Measurements from ENCODE around the gene S100A14.
A peak's percentile ranks its signal among the peaks of the same experiment; 100 is the strongest.

Gene S100A14

GRCh38 chr1:153638261-153638660 is 22.1 kb upstream of the S100A14 start:
- DNase-seq (ENCODE audit: low read depth): no peak

- DNase-seq (ENCODE audit: low read depth): no peak
These were observed 20.2 kb upstream of the S100A14 start for GRCh38 chr1:153636312-153636711.

GRCh38 chr1:153635872-153636271 is 19.7 kb upstream of the S100A14 start:
- DNase-seq (ENCODE audit: low read depth): no peak

GRCh38 chr1:153633754-153634665 is 17.9 kb upstream of the S100A14 start, which contains the start of gene CHTOP:
CHTOP (plus strand) TSS chr1:153634066; CDS start chr1:153636589, 2,523 bp downstream.
- peak; percentile 93 for DNase-seq (ENCODE audit: low read depth)

GRCh38 chr1:153633161-153633753 is 17.1 kb upstream of the S100A14 start:
- no peak for DNase-seq (ENCODE audit: low read depth)

GRCh38 chr1:153631047-153632022 is 15.2 kb upstream of the S100A14 start:
- DNase-seq (ENCODE audit: low read depth): no peak

- DNase-seq (ENCODE audit: low read depth): no peak
These were observed 14.3 kb upstream of the S100A14 start for GRCh38 chr1:153630384-153630783.

- DNase-seq (ENCODE audit: low read depth): no peak
These were observed 13.8 kb upstream of the S100A14 start for GRCh38 chr1:153629971-153630370.

GRCh38 chr1:153629343-153629665 is 13.2 kb upstream of the S100A14 start:
- no peak for DNase-seq (ENCODE audit: low read depth)

- no peak for DNase-seq (ENCODE audit: low read depth)
These were observed 12.7 kb upstream of the S100A14 start for GRCh38 chr1:153628638-153629342.

GRCh38 chr1:153627715-153628626 is 11.8 kb upstream of the S100A14 start, which contains the start of gene S100A1:
S100A1 (plus strand) TSS chr1:153628434; CDS start chr1:153630522, 2,088 bp downstream.
- no peak for DNase-seq (ENCODE audit: low read depth)

- no peak for DNase-seq (ENCODE audit: low read depth)
These were observed 11.0 kb upstream of the S100A14 start, which contains the start of gene S100A13 for GRCh38 chr1:153626904-153627714. S100A13 (minus strand) TSS chr1:153627505; CDS start chr1:153626472, 1,033 bp downstream.

- no peak for DNase-seq (ENCODE audit: low read depth)
These were observed 10.4 kb upstream of the S100A14 start for GRCh38 chr1:153626477-153626903.

GRCh38 chr1:153624965-153625611 is 9.0 kb upstream of the S100A14 start:
- DNase-seq (ENCODE audit: low read depth): no peak

- no peak for DNase-seq (ENCODE audit: low read depth)
These were observed 7.0 kb upstream of the S100A14 start for GRCh38 chr1:153623101-153623500.

- no peak for DNase-seq (ENCODE audit: low read depth)
These were observed 3.0 kb upstream of the S100A14 start for GRCh38 chr1:153619171-153619570.

GRCh38 chr1:153617663-153618062 is 1.5 kb upstream of the S100A14 start:
- no peak for DNase-seq (ENCODE audit: low read depth)

- no peak for DNase-seq (ENCODE audit: low read depth)
These were observed 789 bp upstream of the S100A14 start for GRCh38 chr1:153616917-153617311.

GRCh38 chr1:153615406-153615805 is 719 bp downstream of the S100A14 start:
- DNase-seq (ENCODE audit: low read depth): no peak

Measured in stimulated activated CD8-positive, alpha-beta memory T cell treated with anti-CD3 and anti-CD28 coated beads, Interleukin-15, amount 100 ng/mL, for 24 hours (primary cell).